ENCODE measurements around the gene ZFP91. TPM values are rescaled to one million over a fixed set of nuclear protein-coding genes. Genes with fewer than 3 reads are reported as not detected.

ZFP91 gene
- total RNA-seq, 3 donors from 2014 or later (not counting 1 experiment from before 2014, with no cell fraction given) = 54.8 to 61.8 (median 57.8) TPM

DNA sequence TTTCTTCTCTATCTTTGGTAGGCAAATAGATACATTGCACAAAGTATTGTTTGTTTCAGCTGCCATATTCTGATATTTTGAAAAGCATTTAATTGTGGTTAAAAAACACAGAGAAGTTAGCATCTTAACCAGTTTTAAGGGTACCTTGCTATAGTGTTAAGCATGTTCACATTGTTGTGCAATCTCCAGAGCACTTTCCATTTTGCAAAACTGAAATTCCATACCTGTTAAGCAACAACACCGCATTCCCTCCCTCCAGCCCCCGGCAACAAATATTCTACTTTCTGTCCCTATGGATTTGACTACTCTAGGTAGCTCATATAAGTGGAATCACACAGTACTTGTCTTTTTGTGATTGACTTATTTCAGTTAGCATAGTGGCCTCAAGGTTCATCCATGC is 77.5 kb downstream of the ZFP91 start:
- Mint-ChIP-seq H3K4me1 (peaks cover 0 to 5% of the 10 kb centered on the region in 2 donors), H3K4me3 (no peak overlapping the region), H3K36me3 (no peaks in the 10 kb centered on the region), H3K9me3 (no peaks in the 10 kb centered on the region), H3K27me3 (ENCODE audit: low read depth in 2 of 2) (peaks cover 0 to 6% of the 10 kb centered on the region in 2 donors), H3K27ac (no peak overlapping the region)
- TF ChIP-seq, protein P1, sequence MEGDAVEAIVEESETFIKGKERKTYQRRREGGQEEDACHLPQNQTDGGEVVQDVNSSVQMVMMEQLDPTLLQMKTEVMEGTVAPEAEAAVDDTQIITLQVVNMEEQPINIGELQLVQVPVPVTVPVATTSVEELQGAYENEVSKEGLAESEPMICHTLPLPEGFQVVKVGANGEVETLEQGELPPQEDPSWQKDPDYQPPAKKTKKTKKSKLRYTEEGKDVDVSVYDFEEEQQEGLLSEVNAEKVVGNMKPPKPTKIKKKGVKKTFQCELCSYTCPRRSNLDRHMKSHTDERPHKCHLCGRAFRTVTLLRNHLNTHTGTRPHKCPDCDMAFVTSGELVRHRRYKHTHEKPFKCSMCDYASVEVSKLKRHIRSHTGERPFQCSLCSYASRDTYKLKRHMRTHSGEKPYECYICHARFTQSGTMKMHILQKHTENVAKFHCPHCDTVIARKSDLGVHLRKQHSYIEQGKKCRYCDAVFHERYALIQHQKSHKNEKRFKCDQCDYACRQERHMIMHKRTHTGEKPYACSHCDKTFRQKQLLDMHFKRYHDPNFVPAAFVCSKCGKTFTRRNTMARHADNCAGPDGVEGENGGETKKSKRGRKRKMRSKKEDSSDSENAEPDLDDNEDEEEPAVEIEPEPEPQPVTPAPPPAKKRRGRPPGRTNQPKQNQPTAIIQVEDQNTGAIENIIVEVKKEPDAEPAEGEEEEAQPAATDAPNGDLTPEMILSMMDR (IDR thresholded peaks at IDR 0.05) = no peak
- ATAC-seq = no peak
- H3K4me3 ChIP-seq (ENCODE audit: low read length) = no peak overlapping the region
- DNase-seq = no peak
- WGBS (ENCODE audit: insufficient coverage) = 100% methylated on average over 2 of the region's 2 CpGs
- intact Hi-C loops (cut with micrococcal nuclease) = no loop called here
- no peaks in the 10 kb centered on the region for H3K36me3 ChIP-seq (ENCODE audit: control insufficient read depth, insufficient read depth, low read length)
- H3K27ac ChIP-seq (ENCODE audit: low read length) = no peak overlapping the region
- H3K9me3 ChIP-seq (ENCODE audit: control insufficient read depth, insufficient read depth, low read length) = no peaks in the 10 kb centered on the region
- H3K27me3 ChIP-seq (ENCODE audit: control insufficient read depth, insufficient read depth, low read length) = no peaks in the 10 kb centered on the region
- no peaks in the 10 kb centered on the region for H3K4me1 ChIP-seq (ENCODE audit: control insufficient read depth, insufficient read depth, low read length)

DNA sequence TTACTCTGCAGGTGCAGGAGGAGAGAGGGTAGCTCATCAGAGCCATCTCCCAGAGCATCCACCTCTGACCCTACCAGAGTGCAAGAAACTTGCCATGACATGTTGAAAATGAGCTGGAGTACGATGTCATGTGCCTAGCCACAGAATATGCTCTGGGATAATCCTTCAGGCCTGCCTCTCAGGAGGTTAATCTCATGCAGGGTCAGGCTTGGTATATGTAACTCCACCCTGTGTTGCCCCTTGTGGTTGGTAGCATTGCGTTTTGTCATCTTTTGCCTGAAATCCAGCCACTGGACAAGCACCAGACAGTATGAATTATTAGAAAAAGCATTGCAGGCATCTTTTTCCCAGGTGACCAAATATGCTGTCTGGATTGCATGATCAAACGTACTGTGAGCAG is 79.8 kb downstream of the ZFP91 start:
- intact Hi-C loops (cut with micrococcal nuclease) = no loop called here
- Histone ChIP-seq H3K27ac (ENCODE audit: low read length) (no peak overlapping the region), H3K4me3 (ENCODE audit: low read length) (no peak overlapping the region), H3K36me3 (ENCODE audit: control insufficient read depth, insufficient read depth, low read length) (no peaks in the 10 kb centered on the region), H3K4me1 (ENCODE audit: control insufficient read depth, insufficient read depth, low read length) (no peaks in the 10 kb centered on the region), H3K27me3 (ENCODE audit: control insufficient read depth, insufficient read depth, low read length) (no peaks in the 10 kb centered on the region), H3K9me3 (ENCODE audit: control insufficient read depth, insufficient read depth, low read length) (no peaks in the 10 kb centered on the region)
- Mint-ChIP-seq H3K4me3 (no peak overlapping the region), H3K9me3 (no peaks in the 10 kb centered on the region), H3K36me3 (no peaks in the 10 kb centered on the region), H3K27ac (no peak overlapping the region), H3K4me1 (peaks cover 0 to 5% of the 10 kb centered on the region in 2 donors), H3K27me3 (ENCODE audit: low read depth in 2 of 2) (peaks cover 8 to 15% of the 10 kb centered on the region in 2 donors)
- DNase-seq (no peak), ATAC-seq (no peak)
- 87% methylated on average over 3 of the region's 3 CpGs for WGBS (ENCODE audit: insufficient coverage)
- TF ChIP-seq, protein P1 (IDR thresholded peaks at IDR 0.05) = no peak

DNA sequence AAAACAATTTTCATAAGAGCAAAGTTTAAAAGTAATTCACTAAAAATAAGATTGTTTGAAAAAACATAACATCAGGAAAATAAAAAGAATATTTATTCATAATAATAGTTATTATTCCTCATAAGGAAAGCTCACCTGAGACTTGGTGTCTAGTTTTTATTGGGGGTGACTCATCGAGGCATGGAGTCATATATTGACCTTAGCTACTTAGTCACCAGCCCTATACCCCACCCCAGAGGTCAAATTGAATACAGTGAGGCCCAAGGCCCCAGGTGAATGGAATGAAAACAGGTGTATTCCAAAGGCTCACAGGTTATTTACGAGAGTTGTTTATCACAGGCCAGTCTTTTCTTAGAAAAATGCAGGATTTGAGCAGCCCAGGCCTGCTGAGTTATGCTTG is 80.5 kb downstream of the ZFP91 start:
- DNase-seq (no peak), ATAC-seq (no peak)
- Histone ChIP-seq H3K4me3 (ENCODE audit: low read length) (no peak overlapping the region), H3K27ac (ENCODE audit: low read length) (no peak overlapping the region), H3K36me3 (ENCODE audit: control insufficient read depth, insufficient read depth, low read length) (no peaks in the 10 kb centered on the region), H3K27me3 (ENCODE audit: control insufficient read depth, insufficient read depth, low read length) (no peaks in the 10 kb centered on the region), H3K4me1 (ENCODE audit: control insufficient read depth, insufficient read depth, low read length) (no peaks in the 10 kb centered on the region), H3K9me3 (ENCODE audit: control insufficient read depth, insufficient read depth, low read length) (no peaks in the 10 kb centered on the region)
- TF ChIP-seq, protein P1 (IDR thresholded peaks at IDR 0.05) = no peak
- intact Hi-C loops (cut with micrococcal nuclease) = no loop called here
- Mint-ChIP-seq H3K27me3 (ENCODE audit: low read depth in 2 of 2) (peaks cover 13 to 23% of the 10 kb centered on the region in 2 donors), H3K36me3 (no peaks in the 10 kb centered on the region), H3K9me3 (no peaks in the 10 kb centered on the region), H3K4me3 (no peak overlapping the region), H3K4me1 (no peaks in the 10 kb centered on the region), H3K27ac (no peak overlapping the region)
- 67% methylated on average over 1 of the region's 2 CpGs for WGBS (ENCODE audit: insufficient coverage)

DNA sequence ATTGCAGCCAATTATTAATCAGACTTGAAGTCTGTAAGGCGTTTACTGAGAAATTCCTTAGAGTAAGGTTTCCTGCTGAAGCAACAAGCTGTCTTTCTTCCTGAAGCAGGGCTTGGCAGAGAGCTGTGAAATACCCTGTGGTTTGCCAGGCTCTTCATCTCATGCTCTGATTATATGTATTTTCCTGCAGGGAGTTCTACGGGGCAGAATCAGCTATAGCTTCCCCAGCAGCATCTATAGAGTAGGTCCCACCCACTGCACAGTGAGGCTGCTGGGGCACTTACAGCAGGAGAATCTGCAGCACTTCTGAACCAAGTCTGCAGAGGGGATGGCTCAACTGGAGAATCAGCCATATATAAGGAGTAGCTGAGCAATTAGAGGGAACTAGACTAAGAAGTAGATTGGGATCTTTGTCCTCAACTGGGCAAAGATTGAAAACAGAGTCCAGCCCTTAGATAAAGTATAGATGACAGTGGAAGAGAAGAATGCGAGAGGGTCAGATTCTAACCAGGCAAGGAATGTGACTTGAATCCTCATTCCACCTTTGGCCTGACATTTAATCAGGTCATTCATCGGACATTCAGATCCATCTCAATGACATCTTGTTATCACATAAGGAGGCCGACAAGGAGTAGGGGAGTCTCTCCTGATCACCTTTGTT is 81.2 kb downstream of the ZFP91 start:
- H3K4me1 ChIP-seq (ENCODE audit: control insufficient read depth, insufficient read depth, low read length) = no peaks in the 10 kb centered on the region
- Mint-ChIP-seq H3K27me3 (ENCODE audit: low read depth in 2 of 2) (peaks cover 14 to 26% of the 10 kb centered on the region in 2 donors), H3K27ac (no peak overlapping the region), H3K4me3 (no peak overlapping the region), H3K36me3 (no peaks in the 10 kb centered on the region), H3K4me1 (no peaks in the 10 kb centered on the region), H3K9me3 (no peaks in the 10 kb centered on the region)
- no peaks in the 10 kb centered on the region for H3K36me3 ChIP-seq (ENCODE audit: control insufficient read depth, insufficient read depth, low read length)
- H3K27ac ChIP-seq (ENCODE audit: low read length) = no peak overlapping the region
- no peak for ATAC-seq
- intact Hi-C loops (cut with micrococcal nuclease) = no loop called here
- 93% methylated on average over 5 of the region's 5 CpGs for WGBS (ENCODE audit: insufficient coverage)
- H3K9me3 ChIP-seq (ENCODE audit: control insufficient read depth, insufficient read depth, low read length) = no peaks in the 10 kb centered on the region
- no peak overlapping the region for H3K4me3 ChIP-seq (ENCODE audit: low read length)
- H3K27me3 ChIP-seq (ENCODE audit: control insufficient read depth, insufficient read depth, low read length) = no peaks in the 10 kb centered on the region
- TF ChIP-seq, protein P1 (IDR thresholded peaks at IDR 0.05) = no peak
- DNase-seq = no peak
